ENCODE data around the gene ATRNL1.

ATRNL1 gene, protein sequence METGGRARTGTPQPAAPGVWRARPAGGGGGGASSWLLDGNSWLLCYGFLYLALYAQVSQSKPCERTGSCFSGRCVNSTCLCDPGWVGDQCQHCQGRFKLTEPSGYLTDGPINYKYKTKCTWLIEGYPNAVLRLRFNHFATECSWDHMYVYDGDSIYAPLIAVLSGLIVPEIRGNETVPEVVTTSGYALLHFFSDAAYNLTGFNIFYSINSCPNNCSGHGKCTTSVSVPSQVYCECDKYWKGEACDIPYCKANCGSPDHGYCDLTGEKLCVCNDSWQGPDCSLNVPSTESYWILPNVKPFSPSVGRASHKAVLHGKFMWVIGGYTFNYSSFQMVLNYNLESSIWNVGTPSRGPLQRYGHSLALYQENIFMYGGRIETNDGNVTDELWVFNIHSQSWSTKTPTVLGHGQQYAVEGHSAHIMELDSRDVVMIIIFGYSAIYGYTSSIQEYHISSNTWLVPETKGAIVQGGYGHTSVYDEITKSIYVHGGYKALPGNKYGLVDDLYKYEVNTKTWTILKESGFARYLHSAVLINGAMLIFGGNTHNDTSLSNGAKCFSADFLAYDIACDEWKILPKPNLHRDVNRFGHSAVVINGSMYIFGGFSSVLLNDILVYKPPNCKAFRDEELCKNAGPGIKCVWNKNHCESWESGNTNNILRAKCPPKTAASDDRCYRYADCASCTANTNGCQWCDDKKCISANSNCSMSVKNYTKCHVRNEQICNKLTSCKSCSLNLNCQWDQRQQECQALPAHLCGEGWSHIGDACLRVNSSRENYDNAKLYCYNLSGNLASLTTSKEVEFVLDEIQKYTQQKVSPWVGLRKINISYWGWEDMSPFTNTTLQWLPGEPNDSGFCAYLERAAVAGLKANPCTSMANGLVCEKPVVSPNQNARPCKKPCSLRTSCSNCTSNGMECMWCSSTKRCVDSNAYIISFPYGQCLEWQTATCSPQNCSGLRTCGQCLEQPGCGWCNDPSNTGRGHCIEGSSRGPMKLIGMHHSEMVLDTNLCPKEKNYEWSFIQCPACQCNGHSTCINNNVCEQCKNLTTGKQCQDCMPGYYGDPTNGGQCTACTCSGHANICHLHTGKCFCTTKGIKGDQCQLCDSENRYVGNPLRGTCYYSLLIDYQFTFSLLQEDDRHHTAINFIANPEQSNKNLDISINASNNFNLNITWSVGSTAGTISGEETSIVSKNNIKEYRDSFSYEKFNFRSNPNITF (N-terminal part only)

DNA sequence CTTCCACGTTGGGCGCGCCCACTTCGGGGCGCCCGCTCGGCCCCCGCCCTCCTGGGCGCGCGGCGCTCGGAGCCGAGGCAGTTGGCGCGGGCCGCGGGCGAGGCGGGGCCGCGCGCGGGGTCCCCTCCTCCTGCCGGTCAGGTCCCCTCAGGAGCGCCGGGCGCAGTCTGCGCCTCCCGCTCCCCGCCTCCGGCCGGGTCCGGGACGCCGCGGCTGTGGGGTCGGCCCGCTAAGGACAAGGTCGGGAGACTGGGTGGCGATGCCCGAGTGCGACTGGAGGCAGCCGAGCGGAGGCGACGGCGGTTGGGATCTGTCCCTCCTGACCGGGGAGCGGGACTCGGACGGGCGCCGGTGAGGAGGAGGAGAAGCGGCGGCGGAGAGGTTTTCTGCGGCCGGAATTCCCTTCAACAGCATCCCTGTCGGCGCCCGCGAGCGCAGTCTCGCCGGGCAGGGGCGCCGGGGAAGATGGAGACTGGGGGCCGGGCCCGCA lies at the start of gene ATRNL1:
ATRNL1 (plus strand) TSS at position 80 of the 490 bp plus-strand sequence; CDS start at position 466, 386 bp downstream.
- no peak for DNase-seq (ENCODE audit: low spot score)

DNA sequence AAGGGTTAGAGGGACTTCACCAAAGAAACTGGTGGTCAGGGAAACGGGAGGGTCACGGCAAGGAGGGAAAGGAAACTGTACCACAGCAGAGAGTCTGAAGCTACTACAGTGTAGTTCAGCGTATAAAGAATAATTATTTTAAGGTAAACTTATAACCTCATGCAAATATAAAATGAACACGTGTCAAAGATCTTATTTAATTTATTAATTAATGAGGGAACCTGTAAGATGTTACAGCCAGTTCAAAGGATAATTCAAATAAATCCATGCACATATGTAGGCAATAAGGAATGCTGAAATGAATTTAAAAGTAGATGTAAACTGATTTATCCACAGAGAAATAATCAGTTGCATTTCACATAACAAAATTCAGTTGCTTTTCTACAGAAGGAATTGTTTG lies 49.4 kb upstream of the ATRNL1 start:
- DNase-seq (ENCODE audit: low spot score), result no peak

DNA sequence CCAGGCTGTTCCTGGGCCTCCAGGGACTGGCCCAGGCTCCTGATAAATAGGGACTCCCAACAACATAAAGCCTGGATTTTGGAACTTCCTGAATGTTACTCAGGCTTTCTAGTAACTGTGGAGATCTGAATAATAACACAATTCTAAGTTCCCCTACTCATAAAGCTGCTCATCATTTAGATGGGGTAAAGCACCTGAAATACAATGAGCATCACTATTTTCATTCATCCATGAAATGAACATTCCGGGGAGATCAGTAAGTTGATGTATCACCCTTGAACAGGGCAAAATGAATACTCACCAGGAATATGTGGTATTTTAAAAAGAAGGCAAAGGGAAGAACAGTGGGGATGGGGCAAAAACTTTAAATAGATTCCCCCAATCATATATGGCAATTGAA lies 48.3 kb upstream of the ATRNL1 start:
- no peak for DNase-seq (ENCODE audit: low spot score)

DNA sequence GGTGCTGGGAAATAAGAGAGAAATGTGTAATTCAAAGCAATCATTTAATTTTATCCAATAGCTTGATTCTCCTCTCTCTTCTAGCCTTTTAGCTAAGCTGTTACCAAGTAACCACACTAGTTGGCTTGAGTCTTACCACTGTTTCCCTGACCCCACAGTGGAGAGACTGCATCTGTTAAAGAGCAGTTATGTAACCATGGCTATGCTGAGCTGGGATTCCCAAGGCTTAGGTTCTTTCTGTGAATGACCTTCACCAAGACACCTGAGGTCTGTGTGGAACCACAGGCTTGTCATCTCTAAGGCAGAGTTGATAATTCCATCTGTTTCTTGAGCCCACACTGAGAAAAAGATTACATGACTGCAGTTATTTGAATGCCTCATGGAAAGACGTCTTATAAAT lies 47.7 kb upstream of the ATRNL1 start:
- DNase-seq (ENCODE audit: low spot score), result no peak

DNA sequence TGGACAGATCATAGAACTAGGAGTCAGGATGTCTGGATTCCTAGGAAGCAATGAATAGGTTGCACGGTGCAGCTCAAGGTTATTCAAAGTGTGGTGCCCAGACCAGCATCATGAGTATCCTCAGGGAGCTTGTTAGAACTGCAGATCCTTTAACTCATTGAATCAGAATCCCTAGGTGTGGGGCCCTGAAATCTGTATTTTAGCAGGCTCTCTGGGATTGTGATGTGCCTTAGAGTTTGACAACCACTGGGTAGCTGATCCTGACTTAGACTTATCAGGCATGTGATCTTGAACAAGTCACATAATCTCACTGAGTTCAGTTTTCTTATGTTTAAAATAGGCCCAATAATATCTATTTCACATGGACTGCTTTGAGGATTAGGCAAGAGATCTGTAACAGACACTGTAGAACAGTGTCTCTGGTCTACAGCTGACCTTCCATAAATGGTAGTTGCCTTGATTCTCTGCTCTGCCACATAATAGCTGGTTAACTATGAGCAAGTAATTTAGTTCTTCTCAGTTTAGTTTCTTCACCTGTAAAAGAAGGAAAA lies 46.4 kb upstream of the ATRNL1 start:
- DNase-seq (ENCODE audit: low spot score), result no peak

DNA sequence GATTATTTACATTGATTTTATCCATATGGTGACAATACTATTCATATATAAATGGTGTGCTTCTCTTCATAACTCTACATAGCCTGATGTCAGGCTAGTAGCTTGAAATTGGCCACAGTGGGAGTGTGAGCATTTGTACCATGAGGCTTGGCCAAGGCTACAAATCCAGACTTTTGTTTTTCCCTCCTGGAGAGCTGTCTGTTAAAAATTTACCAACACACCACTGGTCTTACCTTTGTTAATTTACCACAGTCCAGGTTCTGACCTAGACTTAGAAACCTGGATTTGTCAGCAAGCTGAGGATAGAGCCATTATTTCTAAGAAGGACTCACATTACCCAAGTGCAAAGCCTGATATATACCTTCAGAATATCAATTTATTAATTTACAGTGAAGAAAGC lies 45.5 kb upstream of the ATRNL1 start:
- no peak for DNase-seq (ENCODE audit: low spot score)

DNA sequence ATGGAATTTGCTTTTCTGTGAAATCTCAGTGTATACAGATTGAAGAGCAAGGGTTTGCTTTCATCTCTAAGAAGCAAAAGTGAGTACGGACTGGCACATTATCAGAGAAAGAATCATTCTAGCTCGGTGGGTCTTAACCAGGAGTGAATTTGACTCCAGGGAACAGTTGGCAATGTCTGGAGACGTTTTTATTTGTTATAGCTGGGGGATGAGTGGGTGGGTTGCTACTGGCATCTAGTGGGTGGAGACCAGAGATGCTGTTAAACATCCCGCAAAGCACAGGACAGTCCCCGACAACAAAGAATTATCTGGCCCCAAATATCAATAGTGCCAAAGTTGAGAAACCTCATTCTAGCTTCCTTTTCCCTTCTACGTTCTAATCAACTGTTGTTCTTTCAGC lies 43.8 kb upstream of the ATRNL1 start:
- DNase-seq (ENCODE audit: low spot score), result no peak

DNA sequence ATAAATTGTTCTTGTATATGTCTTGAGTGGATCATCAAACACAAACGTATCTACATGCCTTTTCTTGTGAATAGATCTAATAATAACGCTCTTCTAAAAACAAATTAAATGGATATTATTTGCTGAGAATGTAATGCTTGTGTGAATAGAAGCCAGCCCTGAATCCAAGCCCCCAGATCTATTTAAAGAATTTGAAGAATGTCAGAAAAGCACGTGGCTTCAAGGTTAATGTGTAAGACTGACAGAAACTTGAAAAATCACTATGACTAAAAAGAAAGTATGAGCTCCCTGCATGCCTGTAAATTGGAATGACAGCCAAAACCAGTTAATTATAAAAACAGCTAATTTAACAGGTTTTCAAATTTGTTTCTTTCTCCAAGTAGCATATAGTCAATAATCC lies 43.2 kb upstream of the ATRNL1 start:
- DNase-seq (ENCODE audit: low spot score), result no peak

DNA sequence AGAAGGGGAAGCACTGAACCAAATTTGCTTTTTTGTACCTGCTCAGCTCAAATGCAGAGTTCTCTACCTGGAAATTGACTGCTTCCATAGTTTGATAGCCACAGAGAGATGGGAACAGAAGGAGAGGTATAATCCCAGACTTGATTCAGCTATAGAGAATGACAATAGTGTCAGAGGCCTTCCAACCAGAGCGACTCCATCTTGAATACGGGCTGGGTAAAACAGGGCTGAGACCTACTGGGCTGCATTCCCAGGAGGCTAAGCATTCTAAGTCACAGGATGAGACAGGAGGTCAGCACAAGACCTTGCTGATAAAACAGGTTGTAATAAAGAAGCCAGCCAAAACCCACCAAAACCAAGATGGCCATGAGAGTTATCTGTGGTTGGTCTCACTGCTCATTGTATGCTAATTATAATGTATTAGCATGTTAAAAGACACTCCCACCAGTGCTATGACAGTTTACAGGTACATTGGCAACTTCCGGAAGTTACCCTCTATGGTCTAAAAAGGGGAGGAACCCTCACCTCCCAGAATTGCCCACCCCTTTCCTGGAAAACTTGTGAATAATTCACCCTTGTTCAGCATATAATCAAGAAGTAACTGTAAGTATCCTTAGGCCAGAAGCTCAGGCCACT lies 42.7 kb upstream of the ATRNL1 start:
- no peak for DNase-seq (ENCODE audit: low spot score)

DNA sequence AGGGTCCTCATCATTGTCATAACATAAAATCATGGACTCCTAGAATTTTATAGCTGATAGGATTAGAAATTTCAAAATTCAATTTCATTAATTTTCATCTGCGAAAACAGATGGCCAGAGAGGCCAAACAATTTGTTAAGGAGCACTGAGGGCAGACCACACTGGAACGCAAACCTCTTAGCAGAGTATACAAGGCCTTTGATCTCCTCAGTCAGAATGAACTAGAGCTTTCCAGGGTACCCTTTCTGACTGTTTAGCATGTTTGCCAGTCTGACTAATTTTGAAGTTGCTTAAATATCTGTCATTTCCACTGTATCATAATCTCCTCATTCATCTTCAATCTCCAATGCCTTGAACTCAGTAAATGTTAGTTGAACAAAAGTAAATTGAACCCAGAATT lies 41.9 kb upstream of the ATRNL1 start:
- no peak for DNase-seq (ENCODE audit: low spot score)

DNA sequence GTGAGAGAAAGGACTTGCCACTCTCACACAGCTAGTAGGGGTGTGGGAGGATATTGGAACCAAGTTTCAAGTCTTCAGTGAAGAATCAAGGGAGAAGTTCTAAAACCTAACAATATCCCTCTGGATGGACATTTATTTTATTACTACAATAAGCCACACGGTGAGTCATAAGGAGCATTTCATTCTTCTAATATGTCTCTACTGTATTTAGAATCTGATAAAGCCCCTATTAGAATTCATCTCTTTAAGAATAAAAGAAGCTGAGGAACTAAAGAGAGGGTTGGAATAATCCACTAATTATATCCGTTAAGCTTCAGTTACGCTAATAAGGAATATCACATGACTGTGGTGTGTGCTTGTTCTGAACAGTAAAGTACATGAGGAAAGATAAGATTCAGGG lies 40.9 kb upstream of the ATRNL1 start:
- no peak for DNase-seq (ENCODE audit: low spot score)

DNA sequence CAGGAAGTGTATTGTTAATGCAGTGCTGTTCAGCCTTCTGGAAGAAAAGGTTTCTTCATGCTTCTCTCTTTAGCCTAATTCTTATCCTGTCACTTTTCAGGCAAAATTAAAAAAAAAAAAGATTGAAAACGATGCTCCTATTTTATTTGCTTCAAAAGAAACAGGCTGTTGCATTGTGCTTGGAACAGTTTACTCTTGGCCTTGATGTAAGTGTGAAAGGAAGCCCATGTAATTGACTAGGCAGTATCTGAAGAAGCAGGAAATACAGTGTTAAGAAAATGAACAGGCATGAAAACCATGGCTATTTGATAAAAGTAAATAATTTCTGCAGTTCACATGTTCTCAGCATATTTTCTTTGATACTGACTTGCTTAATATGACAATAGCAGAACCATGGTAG lies 40.4 kb upstream of the ATRNL1 start:
- no peak for DNase-seq (ENCODE audit: low spot score)

DNA sequence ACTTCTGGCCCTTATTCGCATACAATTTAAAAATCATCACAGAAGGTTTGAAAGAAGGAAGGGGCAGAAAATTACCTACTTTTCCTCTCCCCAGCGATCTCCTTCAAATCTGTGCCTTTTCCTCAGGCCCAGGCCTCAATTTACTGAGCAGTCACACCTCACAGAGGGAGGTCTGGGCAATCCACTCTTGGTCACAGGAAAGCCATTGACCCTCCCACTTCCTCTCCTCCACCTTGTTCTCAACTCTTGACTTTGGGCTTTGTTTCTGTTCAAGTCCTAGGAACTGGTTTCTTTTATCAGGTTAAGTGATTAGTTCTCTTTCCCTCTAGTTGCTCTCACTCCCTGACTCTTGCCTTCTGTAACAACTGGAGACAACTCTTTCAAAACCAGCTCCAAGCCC lies 37.0 kb upstream of the ATRNL1 start:
- no peak for DNase-seq (ENCODE audit: low spot score)

DNA sequence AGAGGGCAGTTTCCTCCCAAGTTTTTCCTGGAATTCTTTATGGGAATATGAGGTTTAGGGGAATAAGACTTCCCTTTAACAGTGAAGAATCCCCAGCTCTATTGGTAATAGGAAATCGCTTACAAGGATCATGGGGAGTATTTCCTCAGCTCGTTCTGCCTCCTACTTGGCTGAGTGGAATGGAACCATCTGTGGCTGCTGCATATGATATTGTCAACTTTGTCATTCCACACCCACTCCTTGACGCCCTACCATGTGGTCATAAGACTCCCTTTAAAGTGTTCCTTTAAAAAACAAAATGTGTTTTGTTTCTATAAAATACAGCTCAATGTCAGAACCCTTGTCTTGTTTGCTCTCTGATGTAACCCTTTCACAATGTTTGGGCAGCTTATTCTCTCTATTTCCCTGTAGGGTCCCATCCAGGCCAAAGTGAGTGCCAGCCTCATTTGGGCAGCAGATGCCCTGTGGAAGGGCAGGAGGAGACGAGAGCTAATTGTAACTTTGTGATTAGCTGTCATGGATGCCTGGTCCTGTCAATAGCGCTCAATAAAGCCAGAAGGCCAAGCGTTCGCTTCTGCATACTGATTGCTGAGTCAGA lies 33.8 kb upstream of the ATRNL1 start:
- DNase-seq (ENCODE audit: low spot score), result no peak

DNA sequence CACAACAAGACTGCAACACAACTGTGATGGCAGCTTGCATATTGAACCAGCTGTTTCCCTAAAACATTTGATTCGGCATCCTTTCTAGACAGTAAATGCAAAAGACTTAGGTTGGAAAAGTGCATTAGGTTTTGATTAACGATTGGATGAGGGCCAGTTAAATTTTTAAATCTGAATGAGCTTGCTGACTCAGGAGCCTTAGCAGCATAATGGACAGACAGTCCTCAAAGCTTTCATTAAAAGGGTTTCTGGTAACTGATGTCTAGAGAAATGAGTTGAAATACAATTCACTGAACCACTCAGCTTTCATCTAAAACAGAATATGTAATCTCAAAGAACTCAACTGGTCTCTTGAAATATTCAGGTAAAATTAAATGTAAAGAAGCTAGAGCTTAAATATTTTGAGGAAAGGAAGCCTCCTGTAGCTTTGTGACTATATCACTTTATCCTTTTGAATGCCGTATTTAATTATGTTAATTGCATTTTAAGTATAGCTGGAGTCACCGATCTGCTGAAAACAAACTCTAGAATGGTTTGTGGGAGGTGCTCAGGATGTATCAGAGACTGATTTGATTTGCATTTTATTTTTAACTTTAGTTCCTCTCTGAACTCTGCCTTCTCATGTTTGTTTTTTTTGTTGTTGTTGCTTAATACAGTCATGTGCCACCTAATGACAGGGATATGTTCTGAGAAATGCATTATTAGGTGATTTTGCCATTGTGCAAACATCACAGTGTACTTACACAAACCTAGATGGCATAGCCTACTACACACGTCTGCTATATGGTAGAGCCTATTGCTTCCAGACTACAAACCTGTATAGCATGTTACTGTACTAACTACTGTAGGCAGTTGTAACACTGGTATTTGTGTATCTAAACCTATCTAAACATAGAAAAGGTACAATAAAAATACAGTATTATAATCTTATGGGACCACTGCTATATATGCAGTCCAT lies 29.2 kb upstream of the ATRNL1 start:
- DNase-seq (ENCODE audit: low spot score), result no peak

DNA sequence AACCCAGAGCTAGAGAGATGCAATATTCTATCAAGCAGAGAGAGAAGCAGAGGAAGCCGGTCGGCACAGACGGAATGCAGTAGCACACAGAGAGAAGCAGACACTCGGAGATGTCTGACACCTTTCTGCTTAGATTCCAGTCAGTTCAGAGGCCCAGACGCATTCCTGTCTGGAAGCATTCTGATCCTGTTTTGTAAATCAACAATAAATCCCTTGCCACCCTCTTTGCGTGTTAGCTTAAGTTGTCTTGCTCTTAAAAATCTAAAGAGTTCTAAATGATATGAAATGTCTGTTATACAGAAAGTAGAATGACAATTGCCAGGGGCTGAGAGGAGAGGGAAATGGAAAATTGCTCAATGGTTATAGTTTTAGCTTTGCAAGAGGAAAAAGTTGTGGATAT lies 27.4 kb upstream of the ATRNL1 start:
- DNase-seq (ENCODE audit: low spot score), result no peak

DNA sequence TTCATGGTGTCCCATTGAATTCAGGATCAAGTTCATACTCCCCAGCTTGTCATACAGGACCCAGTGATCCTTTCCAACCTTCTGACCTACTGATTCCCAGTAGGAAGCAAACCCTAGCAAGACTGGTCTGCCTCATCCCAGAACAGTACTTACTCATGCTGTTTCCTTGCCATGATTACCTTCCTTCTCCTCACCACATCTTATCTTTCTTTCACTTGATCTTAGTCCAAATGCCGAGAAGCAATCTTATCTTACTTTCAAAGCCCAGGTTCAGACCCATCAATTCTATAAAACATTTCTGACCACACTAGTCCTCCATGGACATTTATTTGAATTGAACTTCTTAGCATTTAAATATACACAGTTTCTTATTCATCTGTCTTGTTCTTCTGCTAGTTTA lies 26.6 kb upstream of the ATRNL1 start:
- no peak for DNase-seq (ENCODE audit: low spot score)

DNA sequence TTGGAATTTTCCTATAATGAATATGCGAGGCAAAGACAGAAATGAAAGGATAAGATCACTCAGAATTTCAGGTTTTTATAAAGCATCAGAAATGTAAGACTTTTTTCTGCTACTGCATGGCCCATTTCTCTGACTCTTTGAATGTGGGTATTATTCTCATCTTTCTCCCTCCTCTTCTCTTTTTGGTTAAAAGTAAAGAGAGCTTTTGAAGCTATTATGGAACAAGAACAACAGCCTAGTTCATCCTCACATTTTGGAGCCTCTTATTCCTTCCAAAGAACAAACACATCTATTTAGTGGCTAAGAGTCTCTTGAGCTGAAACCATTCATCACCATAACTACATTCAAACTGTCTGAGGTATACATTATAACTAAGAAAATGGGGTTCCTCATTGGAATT lies 19.4 kb upstream of the ATRNL1 start:
- no peak for DNase-seq (ENCODE audit: low spot score)

DNA sequence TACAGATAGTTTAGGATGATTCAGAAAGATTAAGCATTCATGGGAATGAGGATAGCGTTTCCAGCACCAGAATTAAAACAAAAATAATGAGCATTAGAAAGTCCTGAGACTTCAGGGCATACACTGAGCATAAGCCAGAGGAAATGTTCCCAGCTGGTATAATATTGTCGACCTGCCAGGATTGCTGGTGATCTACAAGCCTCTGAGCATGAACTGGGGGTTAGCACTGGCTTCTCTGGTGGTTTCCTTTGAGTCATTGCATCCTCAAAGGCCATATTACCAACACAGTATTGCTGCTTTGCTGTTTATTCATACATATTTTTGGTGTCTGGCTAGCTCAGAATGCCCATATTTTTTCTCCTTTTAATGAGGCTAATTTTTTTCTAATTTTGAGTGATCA lies 10.7 kb upstream of the ATRNL1 start:
- DNase-seq (ENCODE audit: low spot score), result no peak

DNA sequence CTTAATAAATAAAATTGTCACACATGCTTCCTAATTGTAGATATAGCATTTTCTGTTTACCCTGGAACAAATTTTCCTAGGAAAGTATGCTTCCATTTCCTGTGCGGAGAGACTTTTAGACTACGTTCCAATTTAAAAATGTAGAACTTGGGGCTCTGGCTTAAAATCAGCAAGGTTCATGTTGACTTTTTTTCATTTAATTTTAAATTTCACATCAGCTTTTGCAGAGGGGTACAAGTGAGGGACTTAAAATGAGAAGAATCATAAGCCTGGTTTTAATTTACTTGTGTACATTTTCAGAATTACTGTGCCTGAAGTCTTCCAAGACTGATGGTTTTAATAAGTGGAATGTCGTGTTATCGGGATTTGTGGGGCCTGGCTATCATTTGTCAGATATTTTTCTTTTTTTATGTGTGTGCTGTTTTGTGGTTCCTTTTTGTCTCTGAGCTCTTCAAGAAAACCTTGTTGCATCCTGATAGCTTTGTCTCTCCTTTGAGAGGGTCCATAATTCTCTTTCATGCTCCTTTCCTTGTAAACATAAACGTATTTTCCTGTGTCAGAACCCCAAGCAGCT lies 8.8 kb upstream of the ATRNL1 start:
- no peak for DNase-seq (ENCODE audit: low spot score)
